ENCODE results near the gene SYT17. TPM values are rescaled to one million over a fixed set of nuclear protein-coding genes. Genes with fewer than 3 reads are reported as not detected.

SYT17 gene
- total RNA-seq, 1 experiment from 2014 or later: 10.3 TPM

DNA sequence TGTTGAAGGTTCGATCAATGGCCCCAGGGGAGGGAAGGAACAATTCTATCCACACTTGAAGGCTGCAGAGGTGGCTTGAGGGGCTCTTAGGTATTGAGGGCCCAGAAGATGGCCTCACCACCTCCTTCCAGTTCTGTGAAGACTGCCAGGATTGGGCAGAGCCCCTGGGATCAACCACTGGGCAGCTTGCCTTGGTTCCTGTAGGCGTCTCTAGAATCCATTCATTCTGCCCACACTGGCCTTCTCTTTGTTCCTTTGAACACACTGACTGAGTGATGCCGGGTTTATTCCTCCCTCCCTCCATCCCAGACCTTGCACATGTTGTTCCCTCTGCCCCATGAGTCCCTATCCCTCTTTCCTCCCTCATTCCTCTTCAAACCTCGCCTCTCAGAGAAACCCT is 50.5 kb downstream of the SYT17 start:
- Histone ChIP-seq H4K20me1 (ENCODE audit: insufficient read depth) (no peaks in the 10 kb centered on the region), H2AFZ (ENCODE audit: low read depth, low read length, poor library complexity, severe bottlenecking) (no peak overlapping the region), H3K4me2 (ENCODE audit: low read length) (no peak overlapping the region), H3K4me1 (ENCODE audit: control insufficient read depth in 1 of 2, insufficient read depth in 2 of 2, low read length in 2 of 2) (no peaks in the 10 kb centered on the region), H3K4me3 (replicated peaks in 1 of 2; ENCODE audit: low read depth in 1 of 2, low read length in 2 of 2) (no peak overlapping the region), H3K27me3 (ENCODE audit: insufficient read depth, low read length) (no peaks in the 10 kb centered on the region), H3K9me3 (ENCODE audit: control insufficient read depth in 1 of 2, insufficient read depth in 1 of 2, low read depth in 1 of 2, low read length in 2 of 2) (no peaks in the 10 kb centered on the region; a peak in 1 of 4 replicates), H3K79me2 (ENCODE audit: insufficient read depth, low read length) (no peaks in the 10 kb centered on the region), H3K27ac (ENCODE audit: low read depth, low read length) (no peak overlapping the region), H3K9me2 (ENCODE audit: insufficient read depth) (no peaks in the 10 kb centered on the region), H3K36me3 (ENCODE audit: control insufficient read depth in 1 of 2, insufficient read depth in 2 of 2, low read length in 2 of 2) (no peaks in the 10 kb centered on the region), H3K9ac (ENCODE audit: low read length) (no peak overlapping the region)
- ATAC-seq: no peak
- DNase-seq (ENCODE audit: low read depth, low spot score): no peak
- intact Hi-C loops (cut with micrococcal nuclease): no loop called here
- CTCF ChIA-PET: no interaction called here
- RAD21 ChIA-PET (ENCODE audit: low non-redundant PET in 1 of 2, low total read pairs in 2 of 2, uncharacterized antibody in 2 of 2, unreplicated experiment in 2 of 2): no interaction called here
- TF ChIP-seq SIN3A (IDR thresholded peaks at IDR 0.05; ENCODE audit: low read depth) (no peak), JUND (IDR thresholded peaks at IDR 0.05) (no peak), POLR2AphosphoS5 (IDR thresholded peaks at IDR 0.05; ENCODE audit: low read depth, low read length) (no peak), POLR2A (IDR thresholded peaks at IDR 0.05; ENCODE audit: borderline replicate concordance, extremely low read depth, insufficient read depth, insufficient read length) (no peak), EZH2 (IDR thresholded peaks at IDR 0.05) (no peak), TCF7L2 (IDR thresholded peaks at IDR 0.05; ENCODE audit: borderline replicate concordance, extremely low read depth, insufficient read depth, insufficient read length) (no peak), ZNF274 (IDR thresholded peaks at IDR 0.05; ENCODE audit: low read depth, low read length) (no peak), ZFX (IDR thresholded peaks at IDR 0.05) (no peak), EGR1 (IDR thresholded peaks at IDR 0.05; ENCODE audit: low read depth) (no peak), CEBPB (IDR thresholded peaks at IDR 0.05; ENCODE audit: low read depth) (no peak), RAD21 (IDR thresholded peaks at IDR 0.05; ENCODE audit: low read depth) (no peak), SP1 (IDR thresholded peaks at IDR 0.05; ENCODE audit: low read depth) (no peak), CTCF (IDR thresholded peaks at IDR 0.05 in 2 of 3, conservative IDR thresholded peaks at IDR 0.05 in 1 of 3; ENCODE audit: borderline replicate concordance in 1 of 3, insufficient read depth in 1 of 3, low read depth in 2 of 3, low read length in 2 of 3) (no peak), MAX (IDR thresholded peaks at IDR 0.05) (no peak), EZH2phosphoT487 (IDR thresholded peaks at IDR 0.05; ENCODE audit: borderline replicate concordance) (no peak), SRF (IDR thresholded peaks at IDR 0.05; ENCODE audit: low read depth) (no peak), ELF1 (IDR thresholded peaks at IDR 0.05; ENCODE audit: borderline replicate concordance, low read depth) (no peak)
- TF ChIP-seq, protein P1, sequence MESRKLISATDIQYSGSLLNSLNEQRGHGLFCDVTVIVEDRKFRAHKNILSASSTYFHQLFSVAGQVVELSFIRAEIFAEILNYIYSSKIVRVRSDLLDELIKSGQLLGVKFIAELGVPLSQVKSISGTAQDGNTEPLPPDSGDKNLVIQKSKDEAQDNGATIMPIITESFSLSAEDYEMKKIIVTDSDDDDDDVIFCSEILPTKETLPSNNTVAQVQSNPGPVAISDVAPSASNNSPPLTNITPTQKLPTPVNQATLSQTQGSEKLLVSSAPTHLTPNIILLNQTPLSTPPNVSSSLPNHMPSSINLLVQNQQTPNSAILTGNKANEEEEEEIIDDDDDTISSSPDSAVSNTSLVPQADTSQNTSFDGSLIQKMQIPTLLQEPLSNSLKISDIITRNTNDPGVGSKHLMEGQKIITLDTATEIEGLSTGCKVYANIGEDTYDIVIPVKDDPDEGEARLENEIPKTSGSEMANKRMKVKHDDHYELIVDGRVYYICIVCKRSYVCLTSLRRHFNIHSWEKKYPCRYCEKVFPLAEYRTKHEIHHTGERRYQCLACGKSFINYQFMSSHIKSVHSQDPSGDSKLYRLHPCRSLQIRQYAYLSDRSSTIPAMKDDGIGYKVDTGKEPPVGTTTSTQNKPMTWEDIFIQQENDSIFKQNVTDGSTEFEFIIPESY (IDR thresholded peaks at IDR 0.05; ENCODE audit: extremely low read depth, insufficient replicate concordance, low read length): no peak
- TF ChIP-seq, protein P2, sequence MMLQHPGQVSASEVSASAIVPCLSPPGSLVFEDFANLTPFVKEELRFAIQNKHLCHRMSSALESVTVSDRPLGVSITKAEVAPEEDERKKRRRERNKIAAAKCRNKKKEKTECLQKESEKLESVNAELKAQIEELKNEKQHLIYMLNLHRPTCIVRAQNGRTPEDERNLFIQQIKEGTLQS (IDR thresholded peaks at IDR 0.05): no peak
- no TSS peak for BruUV-seq (replicated peaks)
- POLR2A ChIA-PET: no interaction called here
